GM18907 (cell line): Measurements from ENCODE around the gene MMP1.

ENCODE experiments used
- ATAC-seq: cut with Tn5 transposase; IDR thresholded peaks from one replicate; pipeline ENCODE4 v1.9.1; 2021; ENCODE audit warnings: mild to moderate bottlenecking, moderate library complexity; ENCODE audit not compliant: unreplicated experiment

MMP1 gene

DNA sequence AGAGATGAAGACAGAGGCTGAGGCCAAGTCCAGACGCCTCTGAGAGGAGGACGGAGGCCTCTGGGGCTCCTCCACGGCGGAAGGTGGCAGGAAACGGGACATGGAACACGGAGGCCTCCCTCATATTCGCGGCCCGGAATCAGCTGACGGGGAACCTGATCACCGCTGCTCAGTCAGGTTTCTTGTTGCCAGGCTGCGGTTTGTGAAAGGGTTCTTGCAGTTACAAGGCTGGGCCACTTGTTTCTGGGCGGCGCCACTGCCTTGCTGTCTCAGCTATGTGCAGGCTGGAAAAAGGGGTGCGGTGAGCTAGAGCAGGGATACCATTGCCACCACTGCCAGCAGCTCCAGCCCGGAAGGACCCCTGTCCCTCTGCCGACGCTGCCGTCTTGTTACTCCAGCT is 10.0 kb upstream of the MMP1 start:
- peak; percentile 81 for ATAC-seq

DNA sequence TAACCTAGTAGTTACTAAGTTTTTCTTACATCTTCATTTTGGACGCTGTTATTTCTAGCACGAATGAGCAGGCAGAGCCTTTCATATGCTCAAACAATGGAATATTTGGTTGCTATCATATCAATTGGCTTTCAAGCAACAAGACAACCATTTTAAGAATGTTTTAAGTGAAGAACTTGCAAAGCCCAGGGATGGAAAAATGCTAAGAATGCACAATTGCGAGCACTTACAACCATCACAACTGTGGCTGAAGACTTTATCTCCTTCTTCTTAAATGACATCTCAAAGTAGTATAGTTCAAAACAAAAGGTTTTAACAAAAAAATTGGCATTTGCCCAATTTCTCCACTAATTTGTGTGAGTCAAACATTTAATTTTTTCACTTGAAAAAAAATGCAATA is 8.3 kb upstream of the MMP1 start:
- no peak for ATAC-seq

DNA sequence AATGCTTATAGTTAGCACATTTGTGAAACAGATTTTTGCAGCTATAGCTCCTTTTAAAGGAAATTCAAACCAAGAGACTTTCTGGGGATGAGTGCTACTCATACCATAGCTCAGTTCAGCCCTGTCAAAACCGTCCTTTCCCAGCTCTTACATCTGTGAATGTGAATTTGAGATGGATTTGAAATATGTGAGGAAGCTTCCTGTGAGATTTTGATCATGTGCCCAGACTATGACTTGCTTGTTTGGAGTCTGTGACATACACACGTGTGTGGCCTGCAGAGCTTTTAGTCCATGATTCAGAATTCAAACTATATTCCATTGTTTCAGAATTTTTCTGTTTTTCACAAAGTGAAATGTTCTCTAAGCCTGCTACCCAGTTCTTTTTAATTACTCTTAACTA is 4.4 kb upstream of the MMP1 start:
- no peak for ATAC-seq

DNA sequence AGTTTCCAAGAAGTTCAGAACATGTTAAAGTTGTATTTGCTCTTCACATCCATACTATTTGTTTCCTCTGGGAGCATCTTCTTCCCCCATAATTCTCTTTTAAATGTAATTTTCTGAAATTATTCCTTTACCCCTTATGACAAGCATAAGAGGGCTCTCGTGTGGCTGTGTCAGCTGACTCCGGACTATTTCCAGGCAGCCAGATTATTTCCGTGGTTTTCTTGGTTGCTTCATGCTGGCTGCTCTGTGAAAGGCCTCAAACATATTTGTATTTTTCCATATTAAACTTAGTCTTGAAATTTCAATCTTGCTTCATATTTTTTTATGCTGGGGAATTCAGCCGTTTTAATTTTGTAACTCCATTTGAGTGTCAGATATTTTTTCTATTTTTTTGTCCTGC is 2.8 kb upstream of the MMP1 start:
- ATAC-seq: no peak

DNA sequence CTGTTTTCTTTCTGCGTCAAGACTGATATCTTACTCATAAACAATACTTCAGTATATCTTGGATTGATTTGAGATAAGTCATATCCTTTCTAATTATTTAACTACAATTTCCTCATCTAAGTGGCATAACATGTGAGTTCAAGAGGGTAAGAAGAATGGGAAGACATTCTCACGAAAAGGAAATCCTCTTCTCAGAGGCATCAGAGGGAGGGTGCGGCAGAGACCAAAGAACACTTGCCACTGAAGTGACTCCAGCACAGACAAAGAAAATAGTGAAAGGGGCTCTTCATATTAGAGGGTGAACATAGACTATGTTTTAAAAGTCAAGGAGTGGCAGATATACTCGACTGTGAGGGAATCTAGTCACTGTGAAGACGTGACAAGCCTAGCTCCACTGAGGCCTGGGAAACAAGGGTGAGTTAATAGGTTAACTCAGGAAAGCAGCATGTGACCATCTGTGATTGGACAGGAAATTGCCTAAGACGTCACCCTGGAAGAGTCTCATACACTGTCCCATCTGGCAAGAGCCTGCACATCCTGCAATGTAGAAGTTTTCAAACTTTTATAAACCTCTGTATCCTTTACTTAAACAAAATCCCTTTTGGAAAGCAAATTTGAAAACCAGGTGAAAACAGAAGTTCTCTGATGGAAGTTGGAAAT is 1.9 kb upstream of the MMP1 start:
- no peak for ATAC-seq

DNA sequence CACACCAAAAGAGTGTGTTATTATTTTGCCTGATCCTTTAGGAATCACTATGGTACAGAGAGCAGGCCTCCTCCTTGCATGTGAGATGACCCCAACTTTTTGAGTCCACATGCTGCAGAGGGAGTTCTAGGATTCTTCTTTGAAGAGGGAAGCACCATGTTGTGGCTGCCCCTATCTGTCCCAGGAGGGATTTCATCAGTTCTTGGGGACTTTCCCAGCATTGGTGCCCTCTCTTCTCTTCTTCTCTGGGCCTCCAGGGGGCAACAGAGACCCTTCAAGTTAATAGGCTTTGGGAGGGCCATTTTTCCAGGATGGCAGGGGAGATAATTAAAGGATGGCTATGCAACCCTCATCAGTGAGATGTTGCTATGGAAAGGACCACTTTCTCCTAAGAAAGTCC is 3.6 kb downstream of the MMP1 start:
- ATAC-seq: peak; percentile 100

DNA sequence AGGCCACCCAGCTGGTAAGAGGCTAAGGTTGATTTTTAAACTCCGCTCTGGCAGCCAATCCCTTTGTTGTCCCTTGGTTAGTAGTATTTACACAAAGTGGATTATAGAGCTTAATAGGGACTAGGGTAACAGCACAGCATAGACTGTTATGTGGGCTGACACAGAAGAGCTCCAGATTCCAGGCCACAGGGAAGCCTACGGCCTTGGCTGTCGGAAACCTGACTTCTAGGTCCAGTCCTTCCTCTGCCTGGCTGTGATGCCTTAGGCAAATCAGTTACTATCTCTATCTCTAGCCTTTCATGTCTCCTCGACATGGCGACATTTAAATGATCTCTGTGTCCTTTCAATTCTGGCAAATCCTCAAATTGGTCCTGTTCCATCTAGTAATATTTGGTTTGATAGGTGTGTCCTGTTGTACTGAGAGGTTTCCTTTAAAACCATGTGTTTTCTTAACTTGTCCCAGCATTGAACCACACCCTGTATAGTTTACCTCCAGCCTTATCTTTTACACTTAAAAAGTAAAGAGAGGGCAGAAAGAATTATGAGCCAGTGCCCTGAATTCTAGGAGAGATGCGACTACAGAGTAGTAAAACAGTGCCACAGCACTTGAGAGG is 4.2 kb downstream of the MMP1 start:
- ATAC-seq: no peak

DNA sequence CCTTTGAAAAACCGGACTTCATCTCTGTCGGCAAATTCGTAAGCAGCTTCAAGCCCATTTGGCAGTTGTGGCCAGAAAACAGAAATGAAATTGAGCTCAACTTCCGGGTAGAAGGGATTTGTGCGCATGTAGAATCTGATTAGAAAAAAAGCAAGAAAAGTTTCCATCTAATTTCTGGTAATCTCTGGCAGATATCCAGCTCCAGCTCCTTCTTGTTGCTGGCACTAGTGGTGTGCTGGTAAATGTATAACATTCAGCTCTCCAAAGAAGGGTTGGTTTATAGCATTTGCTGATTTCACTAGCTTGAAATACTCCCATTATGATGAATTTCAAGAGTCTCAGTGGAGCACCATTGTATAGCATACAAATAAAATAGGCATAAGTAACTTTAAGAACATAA is 5.4 kb downstream of the MMP1 start:
- no peak for ATAC-seq

DNA sequence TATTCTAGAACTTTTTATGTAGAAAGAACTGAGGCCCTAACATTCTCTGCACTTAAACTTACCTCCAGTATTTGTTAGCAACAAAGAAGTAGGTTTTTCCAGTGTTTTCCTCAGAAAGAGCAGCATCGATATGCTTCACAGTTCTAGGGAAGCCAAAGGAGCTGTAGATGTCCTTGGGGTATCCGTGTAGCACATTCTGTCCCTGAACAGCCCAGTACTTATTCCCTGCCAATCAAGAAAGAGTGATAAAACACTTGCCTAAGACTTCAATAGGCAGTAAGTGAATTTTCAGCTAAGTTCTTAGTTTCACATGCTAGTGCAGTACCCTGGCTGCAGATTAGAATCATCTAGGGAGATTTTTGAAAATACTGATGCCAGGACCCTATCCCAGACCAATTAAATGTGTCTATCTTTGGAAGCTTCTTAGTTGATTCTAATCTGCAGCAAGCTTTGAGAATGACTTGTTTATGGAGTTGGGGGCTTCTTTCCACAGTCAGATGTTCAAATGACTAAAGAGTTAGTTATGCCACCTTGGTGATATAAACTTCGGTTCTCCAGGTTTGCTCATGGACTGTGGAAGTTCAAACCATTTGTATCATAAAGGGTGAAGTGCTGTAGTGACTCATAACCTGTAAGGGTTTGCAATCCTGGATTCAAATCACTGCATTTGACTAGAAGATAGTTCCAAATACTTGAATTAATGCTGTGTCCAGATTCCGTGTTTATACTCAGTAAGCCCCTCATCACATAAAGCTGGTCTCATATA is 6.5 kb downstream of the MMP1 start:
- ATAC-seq: no peak

DNA sequence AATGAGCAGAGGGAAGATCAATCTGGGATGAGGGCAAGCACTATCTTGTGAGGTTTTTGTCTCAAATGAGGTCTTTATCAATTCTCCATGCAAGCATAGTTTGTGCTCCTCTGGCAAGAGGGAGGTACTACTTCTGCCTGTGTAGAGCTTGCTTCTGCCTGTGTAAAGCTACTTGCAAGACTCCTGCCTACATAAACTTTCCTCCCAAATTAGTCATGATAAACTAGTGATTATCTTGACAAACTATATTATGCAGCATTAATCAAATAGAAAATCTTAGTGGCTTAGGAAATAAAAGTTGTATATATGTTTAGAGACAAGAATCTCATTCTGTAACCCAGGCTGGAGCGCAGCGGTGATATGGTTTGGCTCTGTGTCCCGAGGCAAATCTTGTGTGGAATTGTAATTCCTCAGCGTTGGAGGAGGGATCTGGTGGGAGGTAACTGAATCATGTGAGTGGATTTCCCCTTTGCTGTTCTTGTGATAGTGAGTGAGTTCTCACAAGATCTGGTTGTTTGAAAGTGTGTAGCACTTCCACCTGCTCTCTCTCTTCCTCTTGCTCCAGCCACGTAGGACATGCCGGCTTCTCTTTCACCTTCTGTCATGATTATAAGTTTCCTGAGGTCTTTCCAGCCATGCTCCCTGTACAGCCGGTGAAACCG is 9.5 kb downstream of the MMP1 start:
- no peak for ATAC-seq

DNA sequence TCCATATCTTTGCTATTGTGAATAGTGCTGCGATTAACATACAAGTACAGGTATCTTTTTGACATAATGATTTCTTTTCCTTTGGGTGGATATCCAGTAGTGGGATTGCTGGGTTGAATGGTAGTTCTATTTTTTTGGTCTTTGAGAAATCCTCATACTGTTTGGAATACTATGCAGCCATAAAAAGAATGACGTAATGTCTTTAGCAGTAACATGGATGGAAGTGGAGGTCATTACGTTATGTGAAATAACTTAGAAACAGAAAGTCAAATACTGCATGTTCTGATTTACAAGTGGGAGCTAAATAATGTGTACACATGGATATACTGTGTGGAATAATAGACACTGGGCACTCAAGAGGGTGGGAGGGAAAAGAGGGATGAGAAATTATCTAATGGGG is 13.6 kb downstream of the MMP1 start:
- ATAC-seq: no peak

DNA sequence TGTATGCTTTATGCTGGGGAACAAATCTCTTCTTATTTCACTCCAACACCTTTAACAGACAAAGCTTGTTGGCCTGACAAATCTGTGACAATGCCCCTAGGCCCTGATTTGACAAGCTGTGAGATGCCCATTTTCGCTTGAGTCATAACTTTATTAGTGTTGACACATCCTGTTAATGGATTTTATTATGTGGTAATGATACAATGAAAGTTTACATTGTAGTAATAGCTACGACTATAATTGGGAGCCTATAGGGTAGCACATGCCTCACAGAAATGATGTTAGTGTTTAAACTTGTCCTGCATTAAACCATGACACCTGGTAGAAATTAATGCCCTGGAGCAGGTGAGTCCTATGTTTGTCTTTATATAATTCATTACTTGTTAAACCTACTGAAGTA is 14.2 kb downstream of the MMP1 start:
- no peak for ATAC-seq

DNA sequence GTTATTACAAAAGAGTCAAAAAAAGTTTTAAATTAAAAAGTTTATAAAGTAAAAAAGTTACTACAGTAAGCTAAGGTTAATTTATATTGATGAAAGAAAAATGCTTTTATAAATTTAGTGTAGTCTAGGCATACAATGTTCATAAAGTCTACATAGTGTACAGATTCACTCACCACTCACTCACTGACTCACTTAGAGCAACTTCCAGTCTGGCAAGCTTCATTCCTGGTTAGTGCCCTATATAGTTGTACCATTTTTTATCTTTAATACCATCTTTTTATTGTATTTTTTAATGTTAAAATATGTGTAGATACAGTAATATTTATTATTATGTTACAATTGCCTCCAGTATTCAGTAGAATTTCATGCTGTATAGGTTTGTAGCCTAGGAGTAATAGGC is 14.9 kb downstream of the MMP1 start:
- no peak for ATAC-seq

DNA sequence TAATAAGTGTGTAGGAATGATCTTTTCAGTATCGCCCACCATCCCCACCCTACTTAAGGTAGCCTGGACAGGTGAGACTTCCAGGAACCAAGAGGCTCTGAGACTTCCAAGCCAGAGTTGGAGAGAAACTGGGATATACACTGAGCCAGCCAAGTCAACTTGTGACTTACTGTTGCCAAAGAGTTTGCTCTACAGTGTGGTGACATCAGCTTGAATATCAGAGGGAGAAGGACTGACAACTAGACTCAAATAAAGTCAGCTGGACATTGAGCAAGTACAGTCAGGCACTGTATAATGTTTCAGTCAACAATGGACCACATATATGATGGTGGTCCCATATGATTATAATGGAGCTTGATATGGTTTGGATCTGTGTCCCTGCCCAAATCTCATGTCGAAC is 16.3 kb downstream of the MMP1 start:
- ATAC-seq: no peak

DNA sequence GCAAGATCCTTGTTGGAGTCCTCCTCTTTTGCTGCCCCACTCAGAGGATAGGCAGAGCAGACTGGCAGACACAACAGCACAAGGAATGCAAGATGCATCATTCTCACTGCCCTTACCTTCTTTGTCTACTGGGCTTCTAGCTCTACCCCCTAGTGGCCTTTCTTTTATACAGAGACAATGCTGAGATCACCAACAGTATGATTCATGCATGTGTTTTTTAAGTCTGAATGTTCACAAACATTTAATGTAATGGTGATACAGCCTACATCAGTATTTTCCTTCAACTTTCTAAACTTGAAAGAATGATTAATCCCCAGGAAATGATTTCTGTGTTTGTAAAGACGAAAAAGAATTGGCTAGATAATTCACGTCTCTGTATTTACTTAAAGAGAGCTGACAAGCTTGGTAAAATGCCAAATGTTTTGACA is 17.5 kb downstream of the MMP1 start, which contains the start of gene MMP10:
TSS of gene MMP10 (minus strand) at position 138 of the 428 bp plus-strand sequence. CDS start at position 101, 37 bp downstream.
- ATAC-seq: no peak

DNA sequence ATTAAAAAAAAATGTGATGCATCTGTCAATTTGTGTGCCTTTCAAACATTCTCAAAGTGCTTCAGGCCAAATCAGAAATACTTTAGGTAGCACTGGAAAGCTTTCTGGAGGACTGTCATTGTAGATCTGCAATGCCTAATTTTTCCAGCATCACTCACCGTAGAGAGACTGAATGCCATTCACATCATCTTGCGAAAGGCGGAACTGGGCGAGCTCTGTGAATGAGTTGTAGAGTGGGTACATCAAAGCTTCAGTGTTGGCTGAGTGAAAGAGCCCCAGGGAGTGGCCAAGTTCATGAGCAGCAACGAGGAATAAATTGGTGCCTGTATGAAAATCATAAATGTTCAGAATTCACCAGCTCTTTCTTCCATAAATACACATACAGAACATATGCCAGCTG is 21.5 kb downstream of the MMP1 start:
- ATAC-seq: no peak

DNA sequence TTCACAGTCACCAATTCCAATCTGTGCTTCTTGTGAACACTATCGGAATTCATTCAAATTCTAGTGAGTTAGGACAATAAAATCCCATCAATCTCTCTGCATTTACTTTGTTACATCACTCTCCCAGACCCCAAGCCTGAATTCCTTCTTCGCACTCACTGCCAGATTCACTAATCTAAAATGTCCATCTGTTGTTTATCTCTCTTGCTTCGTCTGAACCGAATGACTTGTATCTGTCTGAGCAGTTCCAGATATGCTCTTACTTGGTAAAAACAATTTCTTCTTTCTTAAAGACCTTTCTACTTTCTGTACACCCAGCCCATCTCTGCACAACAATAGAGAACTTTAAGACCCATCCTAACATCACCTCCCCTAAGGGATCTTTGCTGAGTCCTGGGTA is 24.6 kb downstream of the MMP1 start:
- no peak for ATAC-seq

DNA sequence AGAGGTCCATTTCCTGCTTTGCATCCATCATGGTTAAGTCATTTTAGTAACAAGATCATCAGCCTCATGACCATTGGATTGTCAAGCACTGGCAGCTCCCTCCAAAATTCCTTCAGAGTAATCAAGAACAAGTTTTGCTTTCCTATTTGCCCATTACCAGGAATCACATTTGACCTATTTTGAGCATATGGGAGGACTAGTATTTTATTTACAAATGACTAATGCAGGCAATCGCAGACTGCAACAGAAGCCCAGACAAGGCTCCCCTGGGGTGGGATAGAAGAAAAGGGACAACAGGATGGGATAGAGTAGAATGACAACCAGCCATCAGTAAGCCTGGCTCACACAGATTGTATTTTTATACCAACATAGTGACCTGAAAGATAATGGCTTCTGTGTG is 26.6 kb downstream of the MMP1 start:
- no peak for ATAC-seq

DNA sequence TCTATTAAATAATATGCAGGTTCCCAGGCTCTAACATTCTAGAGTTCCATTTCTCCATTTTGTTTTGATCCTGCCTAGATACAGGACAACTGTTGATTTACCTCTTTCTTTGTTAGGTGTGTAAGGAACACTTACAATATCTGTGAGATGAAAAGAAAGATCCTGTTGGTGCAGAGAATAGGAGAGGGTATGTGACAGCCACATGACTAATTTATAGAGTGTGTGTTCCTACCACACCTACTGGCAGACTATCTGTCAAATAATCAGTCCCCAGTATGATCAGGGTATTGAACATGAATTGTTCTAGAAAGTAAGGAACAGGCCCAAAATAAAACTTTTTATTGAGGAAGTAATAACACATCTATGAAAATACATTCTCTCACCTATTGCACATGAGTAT is 27.8 kb downstream of the MMP1 start:
- ATAC-seq: no peak

DNA sequence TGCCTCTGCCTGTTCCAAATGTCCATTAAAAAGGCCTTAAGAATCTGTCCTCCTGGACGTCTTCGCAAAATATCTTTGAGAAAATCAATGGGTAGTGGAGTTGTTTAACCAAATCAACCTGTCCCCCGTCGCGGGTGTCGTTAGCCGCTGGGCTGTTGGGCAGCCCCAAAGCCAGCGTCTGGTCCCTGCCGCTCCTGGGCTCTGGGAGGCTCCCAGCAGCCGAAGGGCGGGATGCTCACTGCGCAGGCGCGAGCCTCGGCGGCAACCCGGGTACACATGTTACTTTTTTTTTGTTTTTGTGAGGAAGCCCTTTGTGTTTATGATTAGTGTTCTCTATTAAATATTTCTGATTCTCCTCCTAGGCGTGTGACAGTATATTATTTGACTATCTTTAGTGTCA is 30.2 kb downstream of the MMP1 start:
- ATAC-seq: no peak

DNA sequence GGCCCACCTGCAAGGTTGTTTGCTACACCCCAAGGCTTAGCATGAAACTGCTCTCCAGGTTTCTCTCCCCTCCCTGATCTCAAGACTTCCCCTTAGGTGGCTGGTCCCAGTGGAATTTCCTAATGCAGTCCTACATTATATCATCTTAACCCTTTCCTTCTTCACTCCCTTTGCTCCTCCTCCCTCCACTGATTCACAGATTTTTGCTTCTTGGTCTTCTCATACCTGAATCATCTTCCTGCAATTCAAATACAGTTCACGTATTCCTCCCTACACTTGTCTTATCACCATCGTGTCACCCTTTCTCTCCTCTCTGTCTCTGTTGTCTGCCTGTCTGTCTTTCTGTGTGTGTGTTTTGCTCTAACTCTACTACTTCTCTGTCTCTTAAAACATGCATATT is 34.5 kb downstream of the MMP1 start:
- no peak for ATAC-seq

DNA sequence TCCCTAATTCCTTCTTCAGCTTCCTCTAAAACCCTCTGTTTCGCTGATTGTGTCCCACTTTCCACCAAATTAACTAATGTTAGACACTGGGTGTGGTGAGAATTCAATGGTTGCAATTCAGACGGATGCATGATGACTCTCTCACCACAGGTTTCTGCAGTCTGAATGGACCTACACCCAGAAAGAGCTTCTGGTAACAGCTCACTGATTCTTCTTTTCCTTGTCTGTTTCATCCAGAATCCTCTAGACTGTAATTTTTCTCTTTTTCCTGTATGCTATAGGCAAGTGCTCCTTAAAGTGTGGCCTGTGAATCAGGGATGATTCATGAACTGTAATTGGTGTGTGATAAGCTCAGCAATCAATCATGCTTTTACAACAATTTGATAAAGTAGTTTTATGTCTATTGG is 35.6 kb downstream of the MMP1 start:
- no peak for ATAC-seq
